Dermis blood vessel endothelial cell (primary cell): ENCODE data around the gene CXCR1. TPM values are rescaled to one million over a fixed set of nuclear protein-coding genes. Genes with fewer than 3 reads are reported as not detected.

Source experiments
- total RNA-seq: library from RNA; depleted of rRNA; stranded (reverse); fragments of >200 nt; gene quantifications from 2 replicates; pipeline ENCODE4 v1.2.3, GENCODE V29; 2014

The CXCR1 gene
- total RNA-seq, 1 donor from 2014 or later: not detected

Other genes with a start within 250 kb of the CXCR1 start
- 45.8 and 65.6 TPM in 2 replicates for gene TNS1, start 164.0 kb downstream of the CXCR1 start, total RNA-seq
- not detected in 2 replicates for gene RUFY4, start 97.7 kb downstream of the CXCR1 start, total RNA-seq
- gene CXCR2, start 40.9 kb downstream of the CXCR1 start, total RNA-seq: not detected in 2 replicates
- 278 and 352 TPM in 2 replicates for gene ARPC2, start 50.2 kb upstream of the CXCR1 start, total RNA-seq
- gene GPBAR1, start 94.1 kb upstream of the CXCR1 start, total RNA-seq: not detected in 2 replicates
- 162 and 185 TPM in 2 replicates for gene AAMP, start 103.2 kb upstream of the CXCR1 start, total RNA-seq
- gene PNKD, start 103.6 kb upstream of the CXCR1 start, total RNA-seq: 26.5 and 50.2 TPM in 2 replicates
- 134 and 157 TPM in 2 replicates for gene TMBIM1, start 125.5 kb upstream of the CXCR1 start, total RNA-seq
- gene CATIP, start 189.9 kb upstream of the CXCR1 start, total RNA-seq: 0.17 TPM in 1 of 2 replicates, not detected in the other
- gene SLC11A1, start 215.3 kb upstream of the CXCR1 start, total RNA-seq: under 0.01 and 0.05 TPM in 2 replicates
- gene CTDSP1, start 232.9 kb upstream of the CXCR1 start, total RNA-seq: 103 and 110 TPM in 2 replicates